Gastroesophageal sphincter (tissue), 3 donors: ENCODE results near the gene HTR3C.
"Not testable (repeated sequence)": the region's sequence is repeated elsewhere in the genome, so short reads cannot be mapped to it uniquely, and the experiment has no call there.

Experiments
- EP300 ChIP-seq: sonication (generic); formaldehyde crosslinking; IDR thresholded peaks from one replicate; pipeline ENCODE4 v1.6.1; 2017; ENCODE audit warnings: antibody characterized with exemption, mild to moderate bottlenecking
- POLR2A ChIP-seq, 2 donors: fragments of 450-650 bp; IDR thresholded peaks; one replicate each; pipeline ENCODE4 v1.6.1; 2017; ENCODE audit warnings: antibody characterized with exemption in 2 of 2, mild to moderate bottlenecking in 2 of 2, moderate library complexity in 1 of 2
- TF ChIP-seq, protein P1 (sequence below), 4 experiments: fragments of 200-600 bp in 2 of 4; fragments of 450-650 bp in 2 of 4; sonication (generic) in 1 of 4; IDR thresholded peaks; one replicate each; pipeline ENCODE4 v1.5.1; 2017 to 2019; ENCODE audit warnings: antibody characterized with exemption in 4 of 4, mild to moderate bottlenecking in 2 of 4, moderate library complexity in 2 of 4

DNA sequence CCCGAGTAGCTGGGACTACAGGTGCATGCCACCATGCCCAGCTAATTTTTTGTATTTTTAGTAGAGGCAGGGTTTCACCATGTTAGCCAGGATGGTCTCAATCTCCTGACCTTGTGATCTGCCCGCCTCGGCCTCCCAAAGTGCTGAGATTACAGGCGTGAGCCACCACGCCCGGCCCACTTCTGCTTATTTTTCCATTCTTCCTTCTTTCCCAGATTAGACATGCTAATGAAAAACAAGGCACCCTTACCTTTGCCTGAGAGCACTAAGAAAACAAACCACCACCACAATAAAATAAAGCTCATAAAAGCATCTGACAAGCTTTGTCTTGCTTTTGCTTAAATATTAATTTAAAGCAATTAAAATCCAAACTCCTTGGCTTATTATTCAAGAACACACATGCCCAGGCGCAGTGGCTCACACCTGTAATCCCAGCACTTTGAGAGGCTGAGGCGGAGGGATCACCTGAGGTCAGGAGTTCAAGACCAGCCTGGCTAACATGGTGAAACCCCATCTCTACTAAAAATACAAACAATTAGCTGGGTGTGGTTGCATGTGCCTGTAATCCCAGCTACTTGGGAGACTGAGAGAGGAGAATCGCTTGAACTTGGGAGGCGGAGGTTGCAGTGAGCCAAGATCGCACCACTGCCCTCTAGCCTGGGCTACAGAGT, 45.6 kb upstream of the HTR3C start:
- TF ChIP-seq, protein P1, sequence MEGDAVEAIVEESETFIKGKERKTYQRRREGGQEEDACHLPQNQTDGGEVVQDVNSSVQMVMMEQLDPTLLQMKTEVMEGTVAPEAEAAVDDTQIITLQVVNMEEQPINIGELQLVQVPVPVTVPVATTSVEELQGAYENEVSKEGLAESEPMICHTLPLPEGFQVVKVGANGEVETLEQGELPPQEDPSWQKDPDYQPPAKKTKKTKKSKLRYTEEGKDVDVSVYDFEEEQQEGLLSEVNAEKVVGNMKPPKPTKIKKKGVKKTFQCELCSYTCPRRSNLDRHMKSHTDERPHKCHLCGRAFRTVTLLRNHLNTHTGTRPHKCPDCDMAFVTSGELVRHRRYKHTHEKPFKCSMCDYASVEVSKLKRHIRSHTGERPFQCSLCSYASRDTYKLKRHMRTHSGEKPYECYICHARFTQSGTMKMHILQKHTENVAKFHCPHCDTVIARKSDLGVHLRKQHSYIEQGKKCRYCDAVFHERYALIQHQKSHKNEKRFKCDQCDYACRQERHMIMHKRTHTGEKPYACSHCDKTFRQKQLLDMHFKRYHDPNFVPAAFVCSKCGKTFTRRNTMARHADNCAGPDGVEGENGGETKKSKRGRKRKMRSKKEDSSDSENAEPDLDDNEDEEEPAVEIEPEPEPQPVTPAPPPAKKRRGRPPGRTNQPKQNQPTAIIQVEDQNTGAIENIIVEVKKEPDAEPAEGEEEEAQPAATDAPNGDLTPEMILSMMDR (IDR thresholded peaks at IDR 0.05): not testable (repeated sequence)
- TF ChIP-seq EP300; POLR2A (IDR thresholded peaks at IDR 0.05): not testable (repeated sequence)
